Measurements from ENCODE around the gene YIPF3.

The YIPF3 gene

GRCh38 chr6:43489277-43490072 is 27.3 kb downstream of the YIPF3 start:
- Histone ChIP-seq H3K27ac (ENCODE audit: low read depth, low read length) (peak overlapping the region; percentile 18), H2BK120ac (ENCODE audit: insufficient read depth, low read length, poor library complexity) (no peak overlapping the region), H3K9me3 (ENCODE audit: insufficient read depth, low read depth, low read length) (no peaks in the 10 kb centered on the region), H3K18ac (ENCODE audit: low read length) (no peak overlapping the region), H4K12ac (ENCODE audit: low read depth, low read length) (no peak overlapping the region), H3K9ac (ENCODE audit: low read length) (no peak overlapping the region), H3K4me3 (ENCODE audit: low read depth, low read length) (no peak overlapping the region), H2AFZ (ENCODE audit: insufficient read depth, low read length, poor library complexity) (no peak overlapping the region), H3K36me3 (ENCODE audit: control insufficient read depth in 1 of 2, insufficient read depth in 2 of 2, low read length in 2 of 2) (no peaks in the 10 kb centered on the region), H4K91ac (ENCODE audit: low read depth, low read length) (peak overlapping the region; percentile 5), H3K4ac (ENCODE audit: low read depth, low read length) (no peak overlapping the region), H2BK5ac (ENCODE audit: low read depth, low read length, poor library complexity) (no peak overlapping the region), H3K79me1 (ENCODE audit: low read length) (no peaks in the 10 kb centered on the region), H2BK12ac (ENCODE audit: low read length) (no peak overlapping the region), H3K4me2 (ENCODE audit: low read length) (peak overlapping the region; percentile 22), H3K4me1 (ENCODE audit: control insufficient read depth in 1 of 2, insufficient read depth in 2 of 2, low read length in 2 of 2) (peaks cover 23 to 29% of the 10 kb centered on the region in 2 experiments), H3K23ac (ENCODE audit: low read length) (no peak overlapping the region), H3K27me3 (ENCODE audit: insufficient read depth, low read length) (no peaks in the 10 kb centered on the region), H3K14ac (ENCODE audit: low read length) (no peak overlapping the region), H2AK5ac (ENCODE audit: low read length) (no peak overlapping the region), H4K8ac (ENCODE audit: low read depth, low read length) (no peak overlapping the region), H3K79me2 (ENCODE audit: control insufficient read depth, insufficient read depth, low read length, poor library complexity) (no peaks in the 10 kb centered on the region)
- WGBS (ENCODE audit: extremely low coverage, insufficient coverage, insufficient read length), result no CpG with 5 or more reads among the region's 12 CpGs
- peak; percentile 58 to 66 for DNase-seq

- H3K36me3 ChIP-seq (ENCODE audit: control insufficient read depth in 1 of 2, insufficient read depth in 2 of 2, low read length in 2 of 2), result no peaks in the 10 kb centered on the region
- no peak overlapping the region for H3K14ac ChIP-seq (ENCODE audit: low read length)
- no peaks in the 10 kb centered on the region for H3K79me2 ChIP-seq (ENCODE audit: control insufficient read depth, insufficient read depth, low read length, poor library complexity)
- no peak overlapping the region for H2AK5ac ChIP-seq (ENCODE audit: low read length)
- H3K79me1 ChIP-seq (ENCODE audit: low read length), result no peaks in the 10 kb centered on the region
- H2AFZ ChIP-seq (ENCODE audit: insufficient read depth, low read length, poor library complexity), result no peak overlapping the region
- no peak for DNase-seq
- no peak overlapping the region for H2BK120ac ChIP-seq (ENCODE audit: insufficient read depth, low read length, poor library complexity)
- no peak overlapping the region for H3K4me2 ChIP-seq (ENCODE audit: low read length)
- no peaks in the 10 kb centered on the region for H3K9me3 ChIP-seq (ENCODE audit: insufficient read depth, low read depth, low read length)
- peak overlapping the region; percentile 17 for H3K4ac ChIP-seq (ENCODE audit: low read depth, low read length)
- no peak overlapping the region for H3K4me3 ChIP-seq (ENCODE audit: low read depth, low read length)
- H4K12ac ChIP-seq (ENCODE audit: low read depth, low read length), result no peak overlapping the region
- H3K23ac ChIP-seq (ENCODE audit: low read length), result no peak overlapping the region
- no peak overlapping the region for H3K9ac ChIP-seq (ENCODE audit: low read length)
- no peak overlapping the region for H4K8ac ChIP-seq (ENCODE audit: low read depth, low read length)
- WGBS (ENCODE audit: extremely low coverage, insufficient coverage, insufficient read length), result no CpG with 5 or more reads among the region's 4 CpGs
- H3K18ac ChIP-seq (ENCODE audit: low read length), result no peak overlapping the region
- H4K91ac ChIP-seq (ENCODE audit: low read depth, low read length), result peak overlapping the region; percentile 5
- peak overlapping the region; percentile 18 for H3K27ac ChIP-seq (ENCODE audit: low read depth, low read length)
- no peak overlapping the region for H2BK12ac ChIP-seq (ENCODE audit: low read length)
- peaks cover 18 to 23% of the 10 kb centered on the region in 2 experiments for H3K4me1 ChIP-seq (ENCODE audit: control insufficient read depth in 1 of 2, insufficient read depth in 2 of 2, low read length in 2 of 2)
- H2BK5ac ChIP-seq (ENCODE audit: low read depth, low read length, poor library complexity), result no peak overlapping the region
- H3K27me3 ChIP-seq (ENCODE audit: insufficient read depth, low read length), result no peaks in the 10 kb centered on the region
These were observed 28.0 kb downstream of the YIPF3 start for GRCh38 chr6:43488667-43489276.

GRCh38 chr6:43481591-43482236 is 35.0 kb downstream of the YIPF3 start:
- no peaks in the 10 kb centered on the region for H3K36me3 ChIP-seq (ENCODE audit: control insufficient read depth in 1 of 2, insufficient read depth in 2 of 2, low read length in 2 of 2)
- no peak overlapping the region for H4K91ac ChIP-seq (ENCODE audit: low read depth, low read length)
- H3K4me3 ChIP-seq (ENCODE audit: low read depth, low read length), result no peak overlapping the region
- no peak overlapping the region for H2BK5ac ChIP-seq (ENCODE audit: low read depth, low read length, poor library complexity)
- no peak overlapping the region for H2BK120ac ChIP-seq (ENCODE audit: insufficient read depth, low read length, poor library complexity)
- DNase-seq, result peak; percentile 23 to 41
- H3K79me2 ChIP-seq (ENCODE audit: control insufficient read depth, insufficient read depth, low read length, poor library complexity), result peaks cover 1% of the 10 kb centered on the region
- H3K4me1 ChIP-seq (ENCODE audit: control insufficient read depth in 1 of 2, insufficient read depth in 2 of 2, low read length in 2 of 2), result peaks cover 7 to 10% of the 10 kb centered on the region in 2 experiments
- H3K79me1 ChIP-seq (ENCODE audit: low read length), result no peaks in the 10 kb centered on the region
- no peak overlapping the region for H4K8ac ChIP-seq (ENCODE audit: low read depth, low read length)
- no peaks in the 10 kb centered on the region for H3K9me3 ChIP-seq (ENCODE audit: insufficient read depth, low read depth, low read length)
- no peak overlapping the region for H3K4ac ChIP-seq (ENCODE audit: low read depth, low read length)
- H3K4me2 ChIP-seq (ENCODE audit: low read length), result no peak overlapping the region
- H3K18ac ChIP-seq (ENCODE audit: low read length), result no peak overlapping the region
- no peaks in the 10 kb centered on the region for H3K27me3 ChIP-seq (ENCODE audit: insufficient read depth, low read length)
- WGBS (ENCODE audit: extremely low coverage, insufficient coverage, insufficient read length), result no CpG with 5 or more reads among the region's 11 CpGs
- H3K27ac ChIP-seq (ENCODE audit: low read depth, low read length), result no peak overlapping the region
- H3K14ac ChIP-seq (ENCODE audit: low read length), result no peak overlapping the region
- H2AFZ ChIP-seq (ENCODE audit: insufficient read depth, low read length, poor library complexity), result no peak overlapping the region
- no peak overlapping the region for H2BK12ac ChIP-seq (ENCODE audit: low read length)
- H2AK5ac ChIP-seq (ENCODE audit: low read length), result no peak overlapping the region
- no peak overlapping the region for H4K12ac ChIP-seq (ENCODE audit: low read depth, low read length)
- H3K23ac ChIP-seq (ENCODE audit: low read length), result no peak overlapping the region
- H3K9ac ChIP-seq (ENCODE audit: low read length), result no peak overlapping the region

- WGBS (ENCODE audit: extremely low coverage, insufficient coverage, insufficient read length), result no CpG with 5 or more reads among the region's 2 CpGs
- Histone ChIP-seq H3K23ac (ENCODE audit: low read length) (no peak overlapping the region), H3K27ac (ENCODE audit: low read depth, low read length) (no peak overlapping the region), H4K8ac (ENCODE audit: low read depth, low read length) (no peak overlapping the region), H3K79me1 (ENCODE audit: low read length) (no peaks in the 10 kb centered on the region), H2BK120ac (ENCODE audit: insufficient read depth, low read length, poor library complexity) (no peak overlapping the region), H3K27me3 (ENCODE audit: insufficient read depth, low read length) (no peaks in the 10 kb centered on the region), H3K4ac (ENCODE audit: low read depth, low read length) (no peak overlapping the region), H3K9ac (ENCODE audit: low read length) (no peak overlapping the region), H4K12ac (ENCODE audit: low read depth, low read length) (no peak overlapping the region), H2AK5ac (ENCODE audit: low read length) (no peak overlapping the region), H2AFZ (ENCODE audit: insufficient read depth, low read length, poor library complexity) (no peak overlapping the region), H3K4me3 (ENCODE audit: low read depth, low read length) (no peak overlapping the region), H3K4me2 (ENCODE audit: low read length) (no peak overlapping the region), H3K79me2 (ENCODE audit: control insufficient read depth, insufficient read depth, low read length, poor library complexity) (peaks cover 1% of the 10 kb centered on the region), H2BK5ac (ENCODE audit: low read depth, low read length, poor library complexity) (no peak overlapping the region), H4K91ac (ENCODE audit: low read depth, low read length) (no peak overlapping the region), H3K18ac (ENCODE audit: low read length) (no peak overlapping the region), H3K9me3 (ENCODE audit: insufficient read depth, low read depth, low read length) (no peaks in the 10 kb centered on the region), H3K4me1 (ENCODE audit: control insufficient read depth in 1 of 2, insufficient read depth in 2 of 2, low read length in 2 of 2) (peaks cover 7 to 10% of the 10 kb centered on the region in 2 experiments), H2BK12ac (ENCODE audit: low read length) (no peak overlapping the region), H3K14ac (ENCODE audit: low read length) (no peak overlapping the region), H3K36me3 (ENCODE audit: control insufficient read depth in 1 of 2, insufficient read depth in 2 of 2, low read length in 2 of 2) (no peaks in the 10 kb centered on the region)
- no peak for DNase-seq
These were observed 35.7 kb downstream of the YIPF3 start for GRCh38 chr6:43481075-43481474.
